ENCODE measurements around the gene RPH3AL.

DNA sequence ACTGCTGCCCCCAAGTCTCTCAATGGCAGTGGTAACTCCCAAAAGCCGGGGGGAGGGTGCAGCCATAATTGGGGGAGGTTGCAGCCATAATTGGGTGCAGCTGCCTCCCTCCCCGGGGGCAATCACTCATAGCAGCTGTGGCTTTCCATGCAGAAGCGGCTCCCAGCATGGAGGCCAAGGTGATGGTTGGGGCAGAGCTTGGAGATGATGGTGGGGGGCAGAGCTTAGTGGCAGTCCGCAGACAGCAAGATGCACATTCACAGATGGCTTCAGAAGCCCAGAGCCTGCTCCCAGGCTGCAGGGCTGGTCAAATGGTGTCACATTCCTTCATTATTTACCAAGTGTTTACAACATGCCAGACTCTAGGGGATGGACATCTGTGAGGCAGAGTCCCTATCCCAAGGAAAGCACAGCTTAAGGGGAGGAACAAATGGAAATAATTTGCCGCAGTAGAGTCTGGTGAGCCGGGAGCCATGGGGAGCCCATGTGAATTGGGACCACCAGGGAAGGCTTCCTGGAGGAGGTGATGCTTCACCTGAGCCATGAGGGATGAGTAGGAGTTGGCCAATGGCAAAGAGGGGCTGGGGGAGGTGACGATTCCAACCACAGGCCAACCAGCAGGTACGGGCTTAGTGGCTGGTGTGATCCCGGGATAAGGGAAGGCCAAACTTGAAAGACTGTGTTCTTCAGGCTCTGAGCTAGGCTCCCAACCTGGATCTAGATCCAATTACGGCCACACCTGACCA lies 179.3 kb downstream of the RPH3AL start:
- TF ChIP-seq, protein P1, sequence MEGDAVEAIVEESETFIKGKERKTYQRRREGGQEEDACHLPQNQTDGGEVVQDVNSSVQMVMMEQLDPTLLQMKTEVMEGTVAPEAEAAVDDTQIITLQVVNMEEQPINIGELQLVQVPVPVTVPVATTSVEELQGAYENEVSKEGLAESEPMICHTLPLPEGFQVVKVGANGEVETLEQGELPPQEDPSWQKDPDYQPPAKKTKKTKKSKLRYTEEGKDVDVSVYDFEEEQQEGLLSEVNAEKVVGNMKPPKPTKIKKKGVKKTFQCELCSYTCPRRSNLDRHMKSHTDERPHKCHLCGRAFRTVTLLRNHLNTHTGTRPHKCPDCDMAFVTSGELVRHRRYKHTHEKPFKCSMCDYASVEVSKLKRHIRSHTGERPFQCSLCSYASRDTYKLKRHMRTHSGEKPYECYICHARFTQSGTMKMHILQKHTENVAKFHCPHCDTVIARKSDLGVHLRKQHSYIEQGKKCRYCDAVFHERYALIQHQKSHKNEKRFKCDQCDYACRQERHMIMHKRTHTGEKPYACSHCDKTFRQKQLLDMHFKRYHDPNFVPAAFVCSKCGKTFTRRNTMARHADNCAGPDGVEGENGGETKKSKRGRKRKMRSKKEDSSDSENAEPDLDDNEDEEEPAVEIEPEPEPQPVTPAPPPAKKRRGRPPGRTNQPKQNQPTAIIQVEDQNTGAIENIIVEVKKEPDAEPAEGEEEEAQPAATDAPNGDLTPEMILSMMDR (IDR thresholded peaks at IDR 0.05): no peak
- TF ChIP-seq ZFX (IDR thresholded peaks at IDR 0.05; ENCODE audit: borderline replicate concordance): no peak

Measured in 22Rv1 (cell line).